22Rv1 (cell line): ENCODE data around the gene TACC2.

Experiments used
- ZFX ChIP-seq: fragments of 450-650 bp; IDR thresholded peaks from 2 replicates; pipeline ENCODE4 v1.6.1; 2017; ENCODE audit warnings: antibody characterized with exemption, borderline replicate concordance
- TF ChIP-seq, protein P1 (sequence below): fragments of 450-650 bp; IDR thresholded peaks from 2 replicates; pipeline ENCODE4 v1.5.1; 2017; ENCODE audit warnings: mild to moderate bottlenecking

GRCh38 chr10:122140941-122141623 is 152.1 kb downstream of the TACC2 start:
- TF ChIP-seq, protein P1, sequence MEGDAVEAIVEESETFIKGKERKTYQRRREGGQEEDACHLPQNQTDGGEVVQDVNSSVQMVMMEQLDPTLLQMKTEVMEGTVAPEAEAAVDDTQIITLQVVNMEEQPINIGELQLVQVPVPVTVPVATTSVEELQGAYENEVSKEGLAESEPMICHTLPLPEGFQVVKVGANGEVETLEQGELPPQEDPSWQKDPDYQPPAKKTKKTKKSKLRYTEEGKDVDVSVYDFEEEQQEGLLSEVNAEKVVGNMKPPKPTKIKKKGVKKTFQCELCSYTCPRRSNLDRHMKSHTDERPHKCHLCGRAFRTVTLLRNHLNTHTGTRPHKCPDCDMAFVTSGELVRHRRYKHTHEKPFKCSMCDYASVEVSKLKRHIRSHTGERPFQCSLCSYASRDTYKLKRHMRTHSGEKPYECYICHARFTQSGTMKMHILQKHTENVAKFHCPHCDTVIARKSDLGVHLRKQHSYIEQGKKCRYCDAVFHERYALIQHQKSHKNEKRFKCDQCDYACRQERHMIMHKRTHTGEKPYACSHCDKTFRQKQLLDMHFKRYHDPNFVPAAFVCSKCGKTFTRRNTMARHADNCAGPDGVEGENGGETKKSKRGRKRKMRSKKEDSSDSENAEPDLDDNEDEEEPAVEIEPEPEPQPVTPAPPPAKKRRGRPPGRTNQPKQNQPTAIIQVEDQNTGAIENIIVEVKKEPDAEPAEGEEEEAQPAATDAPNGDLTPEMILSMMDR, result no peak
- TF ChIP-seq ZFX, result no peak
